Heart left ventricle (tissue), 16 donors: ENCODE measurements around the gene MTPN. TPM values are rescaled to one million over a fixed set of nuclear protein-coding genes. Genes with fewer than 3 reads are reported as not detected.

Experiments
- ATAC-seq, 4 donors: fragments of 200-7000 bp; cut with Tn5 transposase; one replicate each; pipeline ENCODE4 v1.9.1; 2020 to 2022; ENCODE audit warnings: moderate library complexity in 4 of 4, mild to moderate bottlenecking in 3 of 4, moderate number of reproducible peaks in 1 of 4
- DNase-seq, 5 donors: peaks; one replicate each; pipeline ENCODE4 v3.0.0-alpha.2; 2020
- H3K27ac ChIP-seq, 12 donors: fragments of 200-600 bp; sonication (generic) in 4 of 12; one replicate each; pipeline versions ENCODE4 v1.5.0 to v1.8.0; 2016 to 2022; ENCODE audit warnings: mild to moderate bottlenecking in 2 of 12
- H3K27me3 ChIP-seq, 9 donors: fragments of 200-600 bp; sonication (generic) in 2 of 9; one replicate each; pipeline versions ENCODE4 v1.5.1 to v1.8.0; 2016 to 2022; ENCODE audit warnings: mild to moderate bottlenecking in 3 of 9
- H3K36me3 ChIP-seq, 9 donors: fragments of 200-600 bp; sonication (generic) in 2 of 9; one replicate each; pipeline versions ENCODE4 v1.5.0 to v1.8.0; 2018 to 2022; ENCODE audit warnings: mild to moderate bottlenecking in 2 of 9
- H3K4me1 ChIP-seq, 12 donors: fragments of 200-600 bp; sonication (generic) in 4 of 12; one replicate each; pipeline versions ENCODE4 v1.5.0 to v1.8.0; 2016 to 2022; ENCODE audit warnings: mild to moderate bottlenecking in 3 of 12
- H3K4me3 ChIP-seq, 12 donors: fragments of 200-600 bp; sonication (generic) in 4 of 12; one replicate each; pipeline versions ENCODE4 v1.5.0 to v1.8.0; 2017 to 2022; ENCODE audit warnings: mild to moderate bottlenecking in 9 of 12, moderate library complexity in 4 of 12
- H3K9me3 ChIP-seq, 12 donors: fragments of 200-600 bp; sonication (generic) in 4 of 12; one replicate each; pipeline versions ENCODE4 v1.5.0 to v1.8.0; 2016 to 2022; ENCODE audit warnings: mild to moderate bottlenecking in 1 of 12
- CTCF ChIP-seq, 12 donors: fragments of 200-600 bp; sonication (generic) in 4 of 12; IDR thresholded peaks; one replicate each; pipeline versions ENCODE4 v1.5.0 to v1.8.0; 2018 to 2022; ENCODE audit warnings: antibody characterized with exemption in 12 of 12, mild to moderate bottlenecking in 5 of 12
- POLR2A ChIP-seq, 2 donors: fragments of 450-650 bp; IDR thresholded peaks; one replicate each; pipeline ENCODE4 v1.6.1; 2017; ENCODE audit warnings: antibody characterized with exemption in 2 of 2, mild to moderate bottlenecking in 2 of 2, moderate library complexity in 2 of 2
- WGBS, 4 donors: extraction: QIAGEN DNeasy Blood & Tissue Kit in 2 of 4; methylation state at CpG; one replicate each; pipeline versions ENCODE4 v1.1.5 to v1.1.7; 2013 to 2018; 5-methylcytosine and 5-hydroxymethylcytosine counted together
- intact Hi-C, 10 donors: fragments of 100-400 bp; cut with DNase I; formaldehyde crosslinking; loops; one replicate each; pipeline versions ENCODE4 v1.11.1 to v1.14.2; 2022
- polyA plus RNA-seq, 2 donors: library from polyadenylated mRNA; stranded (reverse); fragments of 200-250 nt; gene quantifications; one replicate each; pipeline ENCODE4 v1.2.3, GENCODE V29; 2013
- total RNA-seq, 9 donors: library from RNA; depleted of rRNA in 2 of 9; stranded (reverse); fragments of >200 nt in 2 of 9; fragmentation: NEBNext Ultra II Directional in 3 of 9; extraction: Animal tissue kit (Norgen Biotek cat#: 25700) in 3 of 9; gene quantifications; one replicate each; pipeline versions ENCODE4 v1.1.0 to v1.2.4, GENCODE V29; 2016 to 2023
- donor health status: ischemic (EF 13 %, LVEDD 7.1; RV severe dilation, severe dysfunction).
- donor health status: healthy with polysubstance abuse.
- donor health status: DM: no; HTN: yes; CAD: no.
- donor health status: DM: no; HTN: no; CAD: no.
- donor health status: ischemic (EF 25% LVEDD 6.9; RV normal size, moderate dysfunction).
- donor health status: ischemic (EF 25% LVEDD 5.7; RV mildly dilated, moderate dysfunction).
- donor health status: healthy.
- donor health status: DM: yes; HTN: yes; CAD: no.
- donor health status: ischemic (EF 35%, LVEDD 5.7; RV mildly dilated, moderate dysfunction).
- donor health status: nonischemic (EF 11% LVEDD 7.7; RV severe dilation, severe dysfunction).
- donor health status: DM: yes; HTN: yes; CAD: no.
- donor health status: PGD.
- donor health status: ischemic (EF 29% LVEDD 5.4; RV normal size, mild dysfunction).
- donor health status: nonischemic (EF 23%, LVEDD 6.1; RV moderate dilation, normal function).

Gene MTPN
- total and polyA plus RNA-seq, 11 donors, result 22.1 to 130 (median 90.4) TPM

- Histone ChIP-seq H3K36me3 (peaks cover 0 to 9% (median 0%) of the 10 kb centered on the region in 9 donors), H3K4me3 (no peak overlapping the region), H3K27ac (no peak overlapping the region), H3K27me3 (no peaks in the 10 kb centered on the region), H3K9me3 (no peaks in the 10 kb centered on the region), H3K4me1 (peaks cover 0 to 61% (median 31%) of the 10 kb centered on the region in 12 donors)
- no peak for ATAC-seq
- TF ChIP-seq CTCF (IDR thresholded peaks at IDR 0.05) (no peak), POLR2A (IDR thresholded peaks at IDR 0.05) (no peak)
- intact Hi-C loops, result no loop called here
- DNase-seq, result no peak
Observed at GRCh38 chr7:135959646-135960363, 17.4 kb downstream of the MTPN start.

DNA sequence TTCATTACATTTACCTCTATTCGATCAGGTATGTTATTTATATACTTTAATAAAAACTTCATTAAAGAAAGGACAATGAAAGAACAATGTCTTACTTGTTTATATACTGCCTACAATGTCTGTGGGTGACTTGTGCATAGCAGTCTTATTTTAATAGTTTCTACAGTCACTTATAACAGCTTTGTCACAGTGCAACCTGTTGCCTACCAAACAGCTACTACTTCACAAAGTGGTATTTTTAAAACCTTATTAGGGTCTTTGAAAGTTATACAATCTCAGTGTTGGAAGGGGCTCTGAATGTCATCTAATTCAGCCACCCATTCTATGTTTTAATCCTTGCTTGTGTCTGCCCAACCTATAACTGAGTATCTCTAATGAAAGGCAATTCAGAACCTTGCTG lies 19.0 kb downstream of the MTPN start:
- WGBS, 4 donors, result 94 to 98% (median 97%) methylated on average over 1 of the region's 1 CpG
- no peaks in the 10 kb centered on the region for H3K9me3 ChIP-seq
- DNase-seq, result no peak
- no peak for ATAC-seq
- H3K27ac ChIP-seq, result no peak overlapping the region
- intact Hi-C loops, result no loop called here
- peaks cover 0 to 9% (median 0%) of the 10 kb centered on the region in 9 donors for H3K36me3 ChIP-seq
- no peaks in the 10 kb centered on the region for H3K27me3 ChIP-seq
- peaks cover 0 to 51% (median 25%) of the 10 kb centered on the region in 12 donors for H3K4me1 ChIP-seq
- no peak for TF ChIP-seq POLR2A (IDR thresholded peaks at IDR 0.05)
- H3K4me3 ChIP-seq, result no peak overlapping the region

DNA sequence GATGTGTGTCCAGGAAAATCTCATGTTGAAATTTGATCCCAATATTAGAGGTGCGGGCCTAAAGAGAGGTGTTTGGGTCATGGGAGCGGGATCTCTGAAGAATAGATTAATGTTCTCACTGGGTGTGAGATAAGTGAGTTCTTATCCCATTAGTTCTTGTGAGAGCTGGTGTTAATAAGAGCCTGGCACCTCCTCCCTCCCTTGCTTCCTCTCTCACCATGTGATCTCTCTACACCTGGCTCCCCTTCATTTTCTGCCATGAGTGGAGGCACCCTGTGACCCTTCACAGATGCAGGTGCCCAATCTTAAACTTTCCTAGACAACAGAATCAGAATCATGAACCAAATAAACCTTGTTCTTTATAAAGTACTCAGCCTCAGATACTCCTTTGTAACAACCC lies 19.5 kb downstream of the MTPN start:
- WGBS, 4 donors, result 44 to 61% (median 55%) methylated on average over 2 of the region's 2 CpGs

GRCh38 chr7:135956393-135956792 lies 20.8 kb downstream of the MTPN start:
- no peak for TF ChIP-seq CTCF (IDR thresholded peaks at IDR 0.05)
- no peak for TF ChIP-seq POLR2A (IDR thresholded peaks at IDR 0.05)
- Histone ChIP-seq H3K36me3 (peaks cover 0 to 16% (median 0%) of the 10 kb centered on the region in 9 donors), H3K4me3 (no peak overlapping the region), H3K27me3 (no peaks in the 10 kb centered on the region), H3K27ac (no peak overlapping the region), H3K4me1 (peaks cover 0 to 37% (median 18%) of the 10 kb centered on the region in 12 donors), H3K9me3 (no peaks in the 10 kb centered on the region)
- DNase-seq (no peak), ATAC-seq (no peak)
- intact Hi-C loops, result no loop called here
- WGBS, 4 donors, result 87 to 94% (median 92%) methylated on average over 2 of the region's 2 CpGs

More for the DNA sequence above, 19.5 kb downstream of the MTPN start:
- peaks cover 0 to 49% (median 23%) of the 10 kb centered on the region in 12 donors for H3K4me1 ChIP-seq
- TF ChIP-seq POLR2A (IDR thresholded peaks at IDR 0.05) (no peak), CTCF (IDR thresholded peaks at IDR 0.05) (no peak)
- intact Hi-C loops, result no loop called here
- ATAC-seq (no peak), DNase-seq (no peak)
- peaks cover 0 to 9% (median 0%) of the 10 kb centered on the region in 9 donors for H3K36me3 ChIP-seq
- no peak overlapping the region for H3K27ac ChIP-seq
- no peaks in the 10 kb centered on the region for H3K9me3 ChIP-seq
- no peaks in the 10 kb centered on the region for H3K27me3 ChIP-seq
- no peak overlapping the region for H3K4me3 ChIP-seq
